Measurements from ENCODE around the gene TOR1AIP2.

Gene TOR1AIP2

DNA sequence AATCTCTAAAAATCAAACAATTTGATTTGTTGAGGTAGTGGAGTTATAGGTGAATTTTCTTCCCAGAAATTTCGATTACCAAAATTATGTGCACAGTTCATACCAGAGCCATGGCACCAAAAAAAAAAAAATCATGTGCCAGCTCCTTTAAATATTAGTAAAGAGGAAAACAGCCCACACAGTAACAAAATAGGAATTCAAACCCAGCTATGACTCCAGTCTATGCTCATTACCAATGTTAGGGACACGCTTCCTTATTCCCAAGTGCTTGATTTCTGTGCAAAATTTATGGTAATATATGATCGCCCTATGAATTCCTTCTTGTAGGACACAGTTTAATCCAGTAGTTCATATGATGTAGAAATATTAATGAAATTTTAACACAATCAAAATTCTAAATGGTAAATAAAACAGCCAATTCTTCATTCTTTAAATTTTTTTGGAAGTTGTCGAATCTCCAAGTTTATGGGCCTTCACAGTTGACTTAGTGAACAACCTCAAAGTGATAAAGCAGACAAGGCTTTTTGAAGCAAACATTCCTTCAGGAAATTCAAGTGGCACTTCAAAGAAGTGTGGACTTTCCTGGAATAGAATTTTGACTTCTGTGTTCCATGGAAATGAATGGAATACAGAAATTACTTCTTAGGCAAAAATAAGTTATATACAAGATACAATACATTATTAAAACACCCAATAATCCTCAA, 1.9 kb downstream of the TOR1AIP2 start:
- Histone ChIP-seq H3K4me2 (ENCODE audit: insufficient read depth, low read length) (peak overlapping the region; percentile 98), H3K9me3 (ENCODE audit: insufficient read depth, low read length, severe bottlenecking) (no peaks in the 10 kb centered on the region), H3K4me3 (ENCODE audit: low read depth in 1 of 2, low read length in 2 of 2) (peak overlapping the region in 1 of 2 experiments; percentile 93; a peak in 1 of 4 replicates), H3K36me3 (ENCODE audit: insufficient read depth, low read length) (peaks cover 32% of the 10 kb centered on the region), H3K9ac (ENCODE audit: low read depth, low read length) (no peak overlapping the region), H2AFZ (ENCODE audit: low read depth, low read length) (no peak overlapping the region), H3K79me2 (ENCODE audit: insufficient read depth, low read length) (peaks cover 75% of the 10 kb centered on the region), H3K27ac (ENCODE audit: low read length) (no peak overlapping the region), H3K4me1 (ENCODE audit: insufficient read depth, low read length) (peaks cover 46% of the 10 kb centered on the region), H4K20me1 (ENCODE audit: insufficient read depth, low read length) (peaks cover 9% of the 10 kb centered on the region; the same call in 1 of the 2 replicates), H3K27me3 (ENCODE audit: insufficient read depth, low read length, poor library complexity) (no peaks in the 10 kb centered on the region)
- DNase-seq, result no peak
- no peak for ATAC-seq (ENCODE audit: insufficient read depth, low read depth)
- TF ChIP-seq, protein P1, sequence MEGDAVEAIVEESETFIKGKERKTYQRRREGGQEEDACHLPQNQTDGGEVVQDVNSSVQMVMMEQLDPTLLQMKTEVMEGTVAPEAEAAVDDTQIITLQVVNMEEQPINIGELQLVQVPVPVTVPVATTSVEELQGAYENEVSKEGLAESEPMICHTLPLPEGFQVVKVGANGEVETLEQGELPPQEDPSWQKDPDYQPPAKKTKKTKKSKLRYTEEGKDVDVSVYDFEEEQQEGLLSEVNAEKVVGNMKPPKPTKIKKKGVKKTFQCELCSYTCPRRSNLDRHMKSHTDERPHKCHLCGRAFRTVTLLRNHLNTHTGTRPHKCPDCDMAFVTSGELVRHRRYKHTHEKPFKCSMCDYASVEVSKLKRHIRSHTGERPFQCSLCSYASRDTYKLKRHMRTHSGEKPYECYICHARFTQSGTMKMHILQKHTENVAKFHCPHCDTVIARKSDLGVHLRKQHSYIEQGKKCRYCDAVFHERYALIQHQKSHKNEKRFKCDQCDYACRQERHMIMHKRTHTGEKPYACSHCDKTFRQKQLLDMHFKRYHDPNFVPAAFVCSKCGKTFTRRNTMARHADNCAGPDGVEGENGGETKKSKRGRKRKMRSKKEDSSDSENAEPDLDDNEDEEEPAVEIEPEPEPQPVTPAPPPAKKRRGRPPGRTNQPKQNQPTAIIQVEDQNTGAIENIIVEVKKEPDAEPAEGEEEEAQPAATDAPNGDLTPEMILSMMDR (IDR thresholded peaks at IDR 0.05; ENCODE audit: borderline replicate concordance, extremely low read depth, low read length, poor library complexity, severe bottlenecking), result no peak
- no peak for TF ChIP-seq EZH2 (IDR thresholded peaks at IDR 0.05; ENCODE audit: borderline replicate concordance, low read depth, low read length, severe bottlenecking)

DNA sequence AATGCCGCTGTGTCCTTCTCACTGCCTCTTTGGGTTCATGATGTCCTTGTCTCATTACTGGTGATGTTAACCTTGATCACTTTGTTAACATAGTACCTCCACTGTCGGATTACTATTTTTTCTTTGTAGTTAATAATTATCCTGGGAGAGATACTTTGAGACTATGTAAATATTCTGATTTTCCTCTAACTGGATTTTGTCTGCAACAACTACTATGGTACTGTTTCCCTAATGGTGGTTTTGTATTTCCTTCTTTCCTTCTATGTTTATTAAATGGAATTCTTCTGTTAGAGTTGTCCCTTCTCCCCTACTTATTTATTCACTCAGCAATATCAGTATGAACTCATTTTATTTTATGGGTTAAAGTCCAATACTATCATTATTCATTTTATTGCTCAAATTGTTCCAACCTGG, 4.2 kb downstream of the TOR1AIP2 start:
- H3K9ac ChIP-seq (ENCODE audit: low read depth, low read length), result no peak overlapping the region
- ATAC-seq (ENCODE audit: insufficient read depth, low read depth) (no peak), DNase-seq (no peak)
- H3K36me3 ChIP-seq (ENCODE audit: insufficient read depth, low read length), result peaks cover 47% of the 10 kb centered on the region
- H3K4me3 ChIP-seq (ENCODE audit: low read depth in 1 of 2, low read length in 2 of 2), result no peak overlapping the region
- no peak overlapping the region for H3K27ac ChIP-seq (ENCODE audit: low read length)
- no peak overlapping the region; the same call in 1 of the 2 replicates for H3K4me2 ChIP-seq (ENCODE audit: insufficient read depth, low read length)
- H4K20me1 ChIP-seq (ENCODE audit: insufficient read depth, low read length), result peaks cover 9% of the 10 kb centered on the region; the same call in 1 of the 2 replicates
- no peaks in the 10 kb centered on the region for H3K9me3 ChIP-seq (ENCODE audit: insufficient read depth, low read length, severe bottlenecking)
- H3K4me1 ChIP-seq (ENCODE audit: insufficient read depth, low read length), result peaks cover 39% of the 10 kb centered on the region
- H2AFZ ChIP-seq (ENCODE audit: low read depth, low read length), result no peak overlapping the region
- H3K27me3 ChIP-seq (ENCODE audit: insufficient read depth, low read length, poor library complexity), result no peaks in the 10 kb centered on the region
- no peak for TF ChIP-seq EZH2 (IDR thresholded peaks at IDR 0.05; ENCODE audit: borderline replicate concordance, low read depth, low read length, severe bottlenecking)
- TF ChIP-seq, protein P1 (IDR thresholded peaks at IDR 0.05; ENCODE audit: borderline replicate concordance, extremely low read depth, low read length, poor library complexity, severe bottlenecking), result no peak
- H3K79me2 ChIP-seq (ENCODE audit: insufficient read depth, low read length), result peaks cover 92% of the 10 kb centered on the region

DNA sequence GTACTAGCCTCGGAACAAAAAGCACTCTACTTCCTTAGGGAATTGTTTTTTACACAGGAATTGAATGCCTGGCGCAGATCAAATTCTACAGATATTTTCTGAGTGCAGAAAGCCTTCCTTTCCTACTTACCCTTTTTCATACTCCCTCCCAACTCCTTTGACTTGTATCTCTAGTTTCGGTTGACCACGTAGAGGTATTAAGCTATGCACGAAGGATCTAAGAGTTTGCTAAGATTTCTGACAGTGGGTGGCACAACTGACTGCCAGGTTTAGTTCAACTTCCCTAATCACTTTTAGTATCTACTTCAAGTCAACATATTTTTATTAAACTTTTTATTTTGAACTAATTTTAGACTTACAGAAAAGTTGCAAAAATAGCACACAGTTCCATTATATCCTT, 5.0 kb downstream of the TOR1AIP2 start:
- Histone ChIP-seq H4K20me1 (ENCODE audit: insufficient read depth, low read length) (peaks cover 9% of the 10 kb centered on the region; the same call in 1 of the 2 replicates), H3K4me1 (ENCODE audit: insufficient read depth, low read length) (peaks cover 32% of the 10 kb centered on the region), H3K36me3 (ENCODE audit: insufficient read depth, low read length) (peaks cover 55% of the 10 kb centered on the region), H3K4me2 (ENCODE audit: insufficient read depth, low read length) (no peak overlapping the region), H3K79me2 (ENCODE audit: insufficient read depth, low read length) (peaks cover 97% of the 10 kb centered on the region), H3K27me3 (ENCODE audit: insufficient read depth, low read length, poor library complexity) (no peaks in the 10 kb centered on the region), H3K4me3 (ENCODE audit: low read depth in 1 of 2, low read length in 2 of 2) (no peak overlapping the region), H2AFZ (ENCODE audit: low read depth, low read length) (no peak overlapping the region), H3K27ac (ENCODE audit: low read length) (no peak overlapping the region), H3K9ac (ENCODE audit: low read depth, low read length) (no peak overlapping the region), H3K9me3 (ENCODE audit: insufficient read depth, low read length, severe bottlenecking) (no peaks in the 10 kb centered on the region)
- ATAC-seq (ENCODE audit: insufficient read depth, low read depth), result no peak
- DNase-seq, result no peak
- TF ChIP-seq, protein P1 (IDR thresholded peaks at IDR 0.05; ENCODE audit: borderline replicate concordance, extremely low read depth, low read length, poor library complexity, severe bottlenecking), result no peak
- TF ChIP-seq EZH2 (IDR thresholded peaks at IDR 0.05; ENCODE audit: borderline replicate concordance, low read depth, low read length, severe bottlenecking), result no peak
